HEK293 (cell line): ENCODE measurements around the gene LARP1.
"Not testable (repeated sequence)": the region's sequence is repeated elsewhere in the genome, so short reads cannot be mapped to it uniquely, and the experiment has no call there.

ENCODE experiments used
- CTCF ChIA-PET: fragments of 350-600 bp; formaldehyde crosslinking; extraction: SDS; loops from one replicate; lab custom pipeline; 2021; ENCODE audit warnings: antibody characterized with exemption; lab: Yijun Ruan, JAX
- POLR2A ChIA-PET: fragments of 300-600 bp; formaldehyde crosslinking; extraction: SDS; loops from one replicate; lab custom pipeline; 2020; ENCODE audit warnings: antibody characterized with exemption, inconsistent platforms; lab: Yijun Ruan, JAX
- H3K27ac ChIP-seq: fragments of 200-500 bp; sonication (Bioruptor generic); 2 replicates; pipeline ENCODE4 v1.5.1; 2014; ENCODE audit warnings: low read depth, low read length, control low read depth, inconsistent platforms; ENCODE audit errors: extremely low read depth
- H3K36me3 ChIP-seq, 2 experiments: fragments of 200-500 bp in 1 of 2; sonication (Bioruptor generic) in 1 of 2; 1 replicate in 1 of 2; 2 replicates in 1 of 2; pipeline ENCODE4 v1.5.1; 2014 to 2017; ENCODE audit warnings: inconsistent platforms in 2 of 2, low read length in 2 of 2; ENCODE audit not compliant: control insufficient read depth in 2 of 2, insufficient read depth in 1 of 2
- H3K4me1 ChIP-seq: fragments of 200-500 bp; sonication (Bioruptor generic); 2 replicates; pipeline ENCODE4 v1.5.1; 2014; ENCODE audit warnings: mild to moderate bottlenecking, low read length, inconsistent platforms; ENCODE audit not compliant: control insufficient read depth, insufficient read depth
- H3K4me3 ChIP-seq: 2 replicates; pipeline ENCODE4 v1.5.1; 2011; ENCODE audit warnings: low read depth, mild to moderate bottlenecking, control low read depth, low read length, moderate library complexity
- H3K9me3 ChIP-seq: fragments of 200-500 bp; sonication (Bioruptor generic); 2 replicates; pipeline ENCODE4 v1.5.1; 2014; ENCODE audit warnings: low read depth, low read length, inconsistent platforms; ENCODE audit not compliant: control insufficient read depth, insufficient read depth
- ATF2 ChIP-seq: fragments of 450-650 bp; formaldehyde crosslinking; IDR thresholded peaks from 2 replicates; pipeline ENCODE4 v1.5.1; 2016; ENCODE audit warnings: missing biosample characterization, missing genetic modification characterization, low read depth
- PRDM4 ChIP-seq: fragments of 450-650 bp; formaldehyde crosslinking; IDR thresholded peaks from 2 replicates; pipeline ENCODE4 v1.5.1; 2017; ENCODE audit warnings: missing biosample characterization, missing genetic modification characterization
- SP7 ChIP-seq: fragments of 450-650 bp; formaldehyde crosslinking; IDR thresholded peaks from 2 replicates; pipeline ENCODE4 v1.5.1; 2016; ENCODE audit warnings: missing biosample characterization, missing genetic modification characterization
- ZBTB10 ChIP-seq: fragments of 450-650 bp; formaldehyde crosslinking; IDR thresholded peaks from 2 replicates; pipeline ENCODE4 v1.5.1; 2016; ENCODE audit warnings: missing biosample characterization, missing genetic modification characterization
- ZNF266 ChIP-seq: fragments of 450-650 bp; formaldehyde crosslinking; IDR thresholded peaks from 2 replicates; pipeline ENCODE4 v1.5.1; 2016; ENCODE audit warnings: missing biosample characterization, missing genetic modification characterization, low read depth
- ZNF449 ChIP-seq: fragments of 450-650 bp; formaldehyde crosslinking; IDR thresholded peaks from 2 replicates; pipeline ENCODE4 v1.5.1; 2017; ENCODE audit warnings: missing biosample characterization, mild to moderate bottlenecking, missing genetic modification characterization, moderate library complexity
- ZNF510 ChIP-seq: fragments of 450-650 bp; formaldehyde crosslinking; IDR thresholded peaks from 2 replicates; pipeline ENCODE4 v1.5.1; 2018; ENCODE audit warnings: mild to moderate bottlenecking, missing genetic modification characterization, missing biosample characterization; ENCODE audit not compliant: insufficient replicate concordance
- ZNF548 ChIP-seq: fragments of 450-650 bp; formaldehyde crosslinking; IDR thresholded peaks from 2 replicates; pipeline ENCODE4 v1.5.1; 2016; ENCODE audit warnings: missing biosample characterization, missing genetic modification characterization
- ZNF561 ChIP-seq: fragments of 450-650 bp; IDR thresholded peaks from 2 replicates; pipeline ENCODE4 v1.5.1; 2018; ENCODE audit warnings: missing biosample characterization, missing genetic modification characterization, borderline replicate concordance
- ZNF596 ChIP-seq: fragments of 450-650 bp; IDR thresholded peaks from 2 replicates; pipeline ENCODE4 v1.5.0; 2018; ENCODE audit warnings: missing biosample characterization, mild to moderate bottlenecking, missing genetic modification characterization, moderate library complexity
- TF ChIP-seq, protein P1 (sequence below): fragments of 450-650 bp; formaldehyde crosslinking; IDR thresholded peaks from 2 replicates; pipeline ENCODE4 v1.5.1; 2017; ENCODE audit warnings: missing biosample characterization, missing genetic modification characterization
- TF ChIP-seq, protein P2 (sequence below): IDR thresholded peaks from 2 replicates; pipeline ENCODE4 v1.6.1; 2011; ENCODE audit warnings: mild to moderate bottlenecking, low read depth, low read length, borderline replicate concordance

LARP1 gene

DNA sequence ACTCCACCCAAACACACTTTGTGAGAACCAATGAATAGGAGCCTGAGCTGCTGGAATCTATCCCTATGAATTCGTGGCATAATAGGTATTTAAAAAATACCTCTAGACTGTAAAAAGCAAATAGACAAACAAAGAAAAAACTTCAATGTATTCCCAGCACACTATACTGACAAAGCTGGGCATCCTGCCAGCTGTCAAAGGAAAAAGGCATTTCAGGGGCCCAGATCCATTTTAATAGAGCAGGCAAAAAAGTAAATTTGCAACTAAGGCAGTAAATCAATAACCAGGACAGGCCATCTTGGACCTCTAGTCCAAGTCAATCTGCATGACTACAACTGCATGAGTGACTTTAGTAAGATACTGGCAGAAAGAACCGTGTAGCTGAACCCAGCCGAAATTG lies 25.6 kb upstream of the LARP1 start:
- TF ChIP-seq ZNF548 (tag by site-specific recombination) (no peak), ZNF561 (tag by site-specific recombination) (0 out of 2 replicates have a peak, but pooled peaks have one; percentile 26)
- TF ChIP-seq, protein P1, sequence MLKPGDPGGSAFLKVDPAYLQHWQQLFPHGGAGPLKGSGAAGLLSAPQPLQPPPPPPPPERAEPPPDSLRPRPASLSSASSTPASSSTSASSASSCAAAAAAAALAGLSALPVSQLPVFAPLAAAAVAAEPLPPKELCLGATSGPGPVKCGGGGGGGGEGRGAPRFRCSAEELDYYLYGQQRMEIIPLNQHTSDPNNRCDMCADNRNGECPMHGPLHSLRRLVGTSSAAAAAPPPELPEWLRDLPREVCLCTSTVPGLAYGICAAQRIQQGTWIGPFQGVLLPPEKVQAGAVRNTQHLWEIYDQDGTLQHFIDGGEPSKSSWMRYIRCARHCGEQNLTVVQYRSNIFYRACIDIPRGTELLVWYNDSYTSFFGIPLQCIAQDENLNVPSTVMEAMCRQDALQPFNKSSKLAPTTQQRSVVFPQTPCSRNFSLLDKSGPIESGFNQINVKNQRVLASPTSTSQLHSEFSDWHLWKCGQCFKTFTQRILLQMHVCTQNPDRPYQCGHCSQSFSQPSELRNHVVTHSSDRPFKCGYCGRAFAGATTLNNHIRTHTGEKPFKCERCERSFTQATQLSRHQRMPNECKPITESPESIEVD (tag by site-specific recombination) = peak; percentile 98
- Histone ChIP-seq H3K4me1 (no peaks in the 10 kb centered on the region), H3K4me3 (no peak overlapping the region), H3K9me3 (no peaks in the 10 kb centered on the region), H3K36me3 (no peaks in the 10 kb centered on the region), H3K27ac (no peak overlapping the region)
- ChIA-PET POLR2A (no interaction called here), CTCF (interaction anchor here (0.5 to 0.8 kb wide), 2 partner anchors 28 to 1226 kb away, joined by 3 read pairs; no protein-coding TSS in a partner anchor)

DNA sequence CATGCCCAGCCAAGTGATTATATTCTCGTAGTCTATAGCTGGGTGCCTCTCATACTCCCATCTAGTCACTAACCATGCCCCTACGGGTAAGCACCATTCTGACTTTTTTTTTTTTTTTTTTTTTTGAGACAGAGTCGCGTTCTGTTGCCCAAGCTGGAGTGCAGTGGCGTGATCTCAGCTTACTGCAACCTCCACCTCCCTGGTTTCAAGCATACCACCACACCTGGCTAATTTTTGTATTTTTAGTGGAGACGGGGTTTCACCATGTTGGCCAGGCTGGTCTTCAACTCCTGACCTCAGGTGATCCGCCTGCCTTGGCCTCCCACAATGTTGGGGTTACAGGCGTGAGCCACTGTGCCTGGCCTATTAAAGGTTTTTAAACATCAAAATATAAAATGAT lies 24.4 kb upstream of the LARP1 start:
- H3K9me3 ChIP-seq, H3K4me1 ChIP-seq, H3K36me3 ChIP-seq, H3K27ac ChIP-seq, H3K4me3 ChIP-seq, CTCF ChIA-PET, POLR2A ChIA-PET: not testable (repeated sequence)

DNA sequence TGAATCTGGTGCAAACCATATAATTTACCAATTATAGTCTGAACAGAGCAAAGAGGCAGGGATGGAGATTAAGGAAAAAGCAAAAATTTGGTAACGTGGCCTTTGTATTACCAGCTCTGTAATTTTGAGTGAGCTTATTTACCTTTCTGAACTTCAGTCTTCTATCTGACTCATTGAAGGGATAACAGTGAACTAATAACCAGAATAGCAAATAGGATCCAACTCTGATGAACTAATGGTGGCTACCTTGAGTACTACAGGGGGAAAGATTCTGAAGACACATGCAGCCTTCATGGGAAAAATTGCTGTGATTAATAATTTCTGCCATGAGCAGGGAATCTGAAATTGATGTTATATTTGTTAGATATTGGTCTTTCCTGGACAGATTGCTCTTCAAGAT lies 23.0 kb upstream of the LARP1 start:
- POLR2A ChIA-PET = no interaction called here
- H3K9me3 ChIP-seq = no peaks in the 10 kb centered on the region
- H3K4me1 ChIP-seq = no peaks in the 10 kb centered on the region
- CTCF ChIA-PET = no interaction called here
- TF ChIP-seq ZNF596 (tag by site-specific recombination) (no peak), ZNF510 (tag by site-specific recombination) (no peak), ZBTB10 (tag by site-specific recombination) (no peak), SP7 (tag by site-specific recombination) (no peak), ATF2 (tag by site-specific recombination) (no peak), PRDM4 (tag by site-specific recombination) (no peak), ZNF266 (tag by site-specific recombination) (no peak), ZNF449 (no peak)
- TF ChIP-seq, protein P2, sequence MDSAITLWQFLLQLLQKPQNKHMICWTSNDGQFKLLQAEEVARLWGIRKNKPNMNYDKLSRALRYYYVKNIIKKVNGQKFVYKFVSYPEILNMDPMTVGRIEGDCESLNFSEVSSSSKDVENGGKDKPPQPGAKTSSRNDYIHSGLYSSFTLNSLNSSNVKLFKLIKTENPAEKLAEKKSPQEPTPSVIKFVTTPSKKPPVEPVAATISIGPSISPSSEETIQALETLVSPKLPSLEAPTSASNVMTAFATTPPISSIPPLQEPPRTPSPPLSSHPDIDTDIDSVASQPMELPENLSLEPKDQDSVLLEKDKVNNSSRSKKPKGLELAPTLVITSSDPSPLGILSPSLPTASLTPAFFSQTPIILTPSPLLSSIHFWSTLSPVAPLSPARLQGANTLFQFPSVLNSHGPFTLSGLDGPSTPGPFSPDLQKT = no peak
- no peak overlapping the region for H3K27ac ChIP-seq
- no peak overlapping the region for H3K4me3 ChIP-seq
- no peaks in the 10 kb centered on the region for H3K36me3 ChIP-seq
